PC-9 (cell line): ENCODE data around the gene MST1. TPM values are rescaled to one million over a fixed set of nuclear protein-coding genes. Genes with fewer than 3 reads are reported as not detected.

Experiments
- BruUV-seq: library from RNA; stranded (reverse); fragments of 400-500 nt; replicated peaks from 2 replicates; lab custom pipeline; 2021; lab: Mats Ljungman, UMichigan
- CTCF ChIA-PET: fragments of 300-600 bp; sonication (Branson Sonifier 250); formaldehyde crosslinking; loops from one replicate; lab custom pipeline; 2022; ENCODE audit warnings: antibody characterized with exemption; lab: Charles Lee
- POLR2A ChIA-PET: fragments of 300-600 bp; sonication (Branson Sonifier 250); formaldehyde crosslinking; loops from one replicate; lab custom pipeline; 2022; ENCODE audit warnings: antibody characterized with exemption; ENCODE audit not compliant: unreplicated experiment; lab: Charles Lee
- DNase-seq, 2 experiments: peaks; one replicate each; pipeline versions ENCODE4 v3.0.0 to v3.0.0-alpha.2; 2015 to 2022; ENCODE audit warnings: mixed read lengths in 1 of 2
- H2AFZ ChIP-seq: fragments of 200-600 bp; sonication (generic); 2 replicates; pipeline ENCODE4 v1.8.1; 2017; ENCODE audit warnings: antibody characterized with exemption
- H3F3A ChIP-seq: fragments of 200-600 bp; sonication (generic); 2 replicates; pipeline ENCODE4 v1.8.1; 2017; ENCODE audit warnings: antibody characterized with exemption, mild to moderate bottlenecking, low read depth; ENCODE audit not compliant: insufficient read depth
- H3K27ac ChIP-seq: fragments of 200-600 bp; sonication (generic); 2 replicates; pipeline ENCODE4 v1.6.1; 2016; ENCODE audit warnings: mixed run types
- H3K27me3 ChIP-seq: fragments of 200-600 bp; sonication (generic); 2 replicates; pipeline ENCODE4 v1.6.1; 2016; ENCODE audit warnings: low read depth, mixed run types; ENCODE audit not compliant: insufficient read depth
- H3K36me3 ChIP-seq: fragments of 200-600 bp; sonication (generic); 2 replicates; pipeline ENCODE4 v1.6.1; 2016; ENCODE audit warnings: low read depth, mixed run types
- H3K4me1 ChIP-seq: fragments of 200-600 bp; sonication (generic); replicated peaks from 2 replicates; pipeline ENCODE4 v1.6.1; 2016; ENCODE audit warnings: mixed run types; ENCODE audit not compliant: insufficient read depth
- H3K4me2 ChIP-seq: fragments of 200-600 bp; sonication (generic); 2 replicates; pipeline ENCODE4 v1.6.1; 2017; ENCODE audit warnings: mixed run types
- H3K4me3 ChIP-seq: fragments of 200-600 bp; sonication (generic); 2 replicates; pipeline ENCODE4 v1.6.1; 2016; ENCODE audit warnings: mixed run types
- H3K79me2 ChIP-seq: fragments of 200-600 bp; sonication (generic); 2 replicates; pipeline ENCODE4 v1.6.1; 2017; ENCODE audit warnings: low read depth, mixed run types
- H3K9me2 ChIP-seq: fragments of 200-600 bp; sonication (generic); 2 replicates; pipeline ENCODE4 v1.8.1; 2017; ENCODE audit warnings: mild to moderate bottlenecking; ENCODE audit not compliant: insufficient read depth
- H3K9me3 ChIP-seq: fragments of 200-600 bp; sonication (generic); 2 replicates; pipeline ENCODE4 v1.8.1; 2016; ENCODE audit warnings: low read depth; ENCODE audit not compliant: insufficient read depth
- H4K20me1 ChIP-seq: fragments of 200-600 bp; sonication (generic); 2 replicates; pipeline ENCODE4 v1.8.1; 2017; ENCODE audit not compliant: insufficient read depth
- CTCF ChIP-seq: fragments of 200-600 bp; sonication (generic); conservative IDR thresholded peaks from 2 replicates; pipeline ENCODE4 v1.6.1; 2017; ENCODE audit warnings: mixed run types, antibody characterized with exemption, mild to moderate bottlenecking, moderate library complexity
- EZH2 ChIP-seq: fragments of 200-600 bp; sonication (generic); IDR thresholded peaks from 2 replicates; pipeline ENCODE4 v1.8.0; 2017; ENCODE audit warnings: antibody characterized with exemption, low read depth
- intact Hi-C: fragments of 100-400 bp; cut with micrococcal nuclease; formaldehyde crosslinking; loops from one replicate; pipeline ENCODE4 v1.10.0; 2022; ENCODE audit not compliant: unreplicated experiment
- total RNA-seq: library from RNA; stranded (reverse); gene quantifications from 2 replicates; pipeline ENCODE4 v1.2.3, GENCODE V29; 2021

The MST1 gene
- total RNA-seq, 1 experiment from 2014 or later: 10.4 TPM

GRCh38 chr3:49683162-49683561 is 6.1 kb downstream of the MST1 start:
- TF ChIP-seq CTCF: no peak
- TF ChIP-seq EZH2: no peak
- H3K9me3 ChIP-seq: no peaks in the 10 kb centered on the region
- H3K4me2 ChIP-seq: no peak overlapping the region
- no peak overlapping the region for H3K4me3 ChIP-seq
- no peaks in the 10 kb centered on the region for H3K27me3 ChIP-seq
- no peaks in the 10 kb centered on the region for H3F3A ChIP-seq
- no peaks in the 10 kb centered on the region for H4K20me1 ChIP-seq
- POLR2A ChIA-PET: no interaction called here
- no peak overlapping the region for H3K27ac ChIP-seq
- DNase-seq: no peak
- no peaks in the 10 kb centered on the region for H3K36me3 ChIP-seq
- no peaks in the 10 kb centered on the region for H3K79me2 ChIP-seq
- no peak overlapping the region for H2AFZ ChIP-seq
- CTCF ChIA-PET: no interaction called here
- no TSS peak for BruUV-seq
- H3K4me1 ChIP-seq: no peaks in the 10 kb centered on the region
- intact Hi-C loops: no loop called here
- H3K9me2 ChIP-seq: no peaks in the 10 kb centered on the region

GRCh38 chr3:49681543-49681942 is 7.7 kb downstream of the MST1 start:
- ChIA-PET POLR2A (no interaction called here), CTCF (no interaction called here)
- Histone ChIP-seq H3K9me2 (no peaks in the 10 kb centered on the region), H4K20me1 (no peaks in the 10 kb centered on the region), H3K79me2 (no peaks in the 10 kb centered on the region), H3K27me3 (no peaks in the 10 kb centered on the region), H3K36me3 (no peaks in the 10 kb centered on the region), H3K27ac (no peak overlapping the region), H3K4me1 (no peaks in the 10 kb centered on the region), H3F3A (no peaks in the 10 kb centered on the region), H3K9me3 (no peaks in the 10 kb centered on the region), H3K4me3 (no peak overlapping the region), H2AFZ (no peak overlapping the region), H3K4me2 (no peak overlapping the region)
- TF ChIP-seq EZH2 (no peak), CTCF (no peak)
- no TSS peak for BruUV-seq
- DNase-seq: no peak
- intact Hi-C loops: no loop called here

GRCh38 chr3:49681232-49681522 is 8.1 kb downstream of the MST1 start:
- BruUV-seq: no TSS peak
- Histone ChIP-seq H3K27me3 (no peaks in the 10 kb centered on the region), H2AFZ (no peak overlapping the region), H3K27ac (no peak overlapping the region), H4K20me1 (no peaks in the 10 kb centered on the region), H3K36me3 (no peaks in the 10 kb centered on the region; the same call in 1 of the 2 replicates), H3F3A (no peaks in the 10 kb centered on the region), H3K4me2 (no peak overlapping the region), H3K9me3 (no peaks in the 10 kb centered on the region), H3K9me2 (no peaks in the 10 kb centered on the region), H3K4me1 (no peaks in the 10 kb centered on the region), H3K79me2 (no peaks in the 10 kb centered on the region), H3K4me3 (no peak overlapping the region)
- ChIA-PET CTCF (no interaction called here), POLR2A (no interaction called here)
- TF ChIP-seq EZH2 (no peak), CTCF (no peak)
- intact Hi-C loops: no loop called here
- DNase-seq: no peak
